GM23338 (cell line): Measurements from ENCODE around the gene SERPINA6. TPM values are rescaled to one million over a fixed set of nuclear protein-coding genes. Genes with fewer than 3 reads are reported as not detected.

Experiments
- ATAC-seq: fragments of 200-7000 bp; cut with Tn5 transposase; 3 replicates; pipeline ENCODE4 v1.9.1; 2020
- DNase-seq: peaks from one replicate; pipeline ENCODE4 v3.0.0-alpha.2; 2015; ENCODE audit warnings: low spot score
- H2AFZ ChIP-seq: fragments of 200-600 bp; sonication (generic); 2 replicates; pipeline ENCODE4 v1.8.0; 2016; ENCODE audit warnings: antibody characterized with exemption, mild to moderate bottlenecking, moderate library complexity
- H3F3A ChIP-seq: fragments of 200-600 bp; sonication (generic); replicated peaks from 2 replicates; pipeline ENCODE4 v1.8.0; 2017; ENCODE audit warnings: antibody characterized with exemption, mixed run types, low read depth
- H3K27ac ChIP-seq: fragments of 200-600 bp; sonication (generic); 2 replicates; pipeline ENCODE4 v1.6.1; 2016; ENCODE audit warnings: low read depth
- H3K27me3 ChIP-seq: fragments of 200-600 bp; sonication (generic); 2 replicates; pipeline ENCODE4 v1.8.0; 2016; ENCODE audit warnings: mild to moderate bottlenecking, mixed run types, moderate library complexity; ENCODE audit not compliant: insufficient read depth
- H3K36me3 ChIP-seq: fragments of 200-600 bp; sonication (generic); 2 replicates; pipeline ENCODE4 v1.8.0; 2016; ENCODE audit warnings: mild to moderate bottlenecking; ENCODE audit not compliant: insufficient read depth
- H3K4me1 ChIP-seq: fragments of 200-600 bp; sonication (generic); 2 replicates; pipeline ENCODE4 v1.8.0; 2016; ENCODE audit warnings: mild to moderate bottlenecking, moderate library complexity; ENCODE audit not compliant: insufficient read depth
- H3K4me2 ChIP-seq: fragments of 200-600 bp; sonication (generic); 2 replicates; pipeline ENCODE4 v1.7.1; 2017; ENCODE audit warnings: mixed run types
- H3K4me3 ChIP-seq: fragments of 200-600 bp; sonication (generic); 2 replicates; pipeline ENCODE4 v1.6.1; 2016; ENCODE audit warnings: mixed run types
- H3K79me2 ChIP-seq: fragments of 200-600 bp; sonication (generic); replicated peaks from 2 replicates; pipeline ENCODE4 v1.8.0; 2017; ENCODE audit warnings: mild to moderate bottlenecking; ENCODE audit not compliant: insufficient read depth
- H3K9me2 ChIP-seq: fragments of 200-600 bp; sonication (generic); 2 replicates; pipeline ENCODE4 v1.8.0; 2017; ENCODE audit not compliant: insufficient read depth
- H4K20me1 ChIP-seq: fragments of 200-600 bp; sonication (generic); replicated peaks from 2 replicates; pipeline ENCODE4 v1.8.0; 2017; ENCODE audit warnings: mild to moderate bottlenecking; ENCODE audit not compliant: insufficient read depth
- H3K27ac Mint-ChIP-seq: 2 replicates; pipeline ENCODE4 v1.8.0; 2020; ENCODE audit warnings: inconsistent platforms, mild to moderate bottlenecking, moderate library complexity, mixed read lengths
- H3K27me3 Mint-ChIP-seq: 3 replicates; pipeline ENCODE4 v1.8.0; 2022; ENCODE audit warnings: low read depth, mild to moderate bottlenecking, moderate library complexity, mixed read lengths, inconsistent platforms; ENCODE audit not compliant: insufficient read depth, poor library complexity
- H3K36me3 Mint-ChIP-seq: 3 replicates; pipeline ENCODE4 v1.8.0; 2021; ENCODE audit warnings: low read depth, mild to moderate bottlenecking, inconsistent platforms, moderate library complexity, mixed read lengths
- H3K4me1 Mint-ChIP-seq: 3 replicates; pipeline ENCODE4 v1.8.0; 2020; ENCODE audit warnings: mild to moderate bottlenecking, inconsistent platforms, mixed read lengths
- H3K4me3 Mint-ChIP-seq: 3 replicates; pipeline ENCODE4 v1.8.0; 2021; ENCODE audit warnings: moderate library complexity, mild to moderate bottlenecking, inconsistent platforms, mixed read lengths
- H3K9me3 Mint-ChIP-seq: 3 replicates; pipeline ENCODE4 v1.8.0; 2020; ENCODE audit warnings: moderate library complexity, mild to moderate bottlenecking, inconsistent platforms, mixed read lengths
- CREB1 ChIP-seq: fragments of 250-450 bp; sonication (Bioruptor Pico); IDR thresholded peaks from 2 replicates; pipeline ENCODE4 v1.5.0; 2020; ENCODE audit warnings: low read depth, mild to moderate bottlenecking, moderate library complexity
- EZH2phosphoT487 ChIP-seq: fragments of 200-600 bp; sonication (generic); IDR thresholded peaks from one replicate; pipeline ENCODE4 v1.8.1; 2018; ENCODE audit warnings: antibody characterized with exemption; ENCODE audit not compliant: unreplicated experiment
- JUNB ChIP-seq: IDR thresholded peaks from one replicate; pipeline ENCODE4 v1.6.1; 2016; ENCODE audit warnings: antibody characterized with exemption; ENCODE audit not compliant: unreplicated experiment
- NANOG ChIP-seq: IDR thresholded peaks from 2 replicates; pipeline ENCODE4 v1.6.1; 2016; ENCODE audit warnings: antibody characterized with exemption, borderline replicate concordance
- POLR2AphosphoS5 ChIP-seq: IDR thresholded peaks from 2 replicates; pipeline ENCODE4 v1.6.1; 2016; ENCODE audit warnings: antibody characterized with exemption, low read depth
- REST ChIP-seq: IDR thresholded peaks from one replicate; pipeline ENCODE4 v1.6.1; 2018; ENCODE audit warnings: antibody characterized with exemption; ENCODE audit not compliant: unreplicated experiment
- STAT1 ChIP-seq: IDR thresholded peaks from one replicate; pipeline ENCODE4 v1.6.1; 2016; ENCODE audit warnings: antibody characterized with exemption; ENCODE audit not compliant: unreplicated experiment
- ZNF114 ChIP-seq: fragments of 250-450 bp; sonication (Bioruptor Pico); IDR thresholded peaks from 2 replicates; pipeline ENCODE4 v1.5.0; 2020; ENCODE audit warnings: mild to moderate bottlenecking, moderate library complexity
- ZNF331 ChIP-seq: fragments of 250-450 bp; sonication (Bioruptor Pico); IDR thresholded peaks from 2 replicates; pipeline ENCODE4 v1.5.0; 2020; ENCODE audit warnings: low read depth, mild to moderate bottlenecking, moderate library complexity
- polyA plus RNA-seq: library from polyadenylated mRNA; unstranded; fragments of >200 nt; fragmentation: Nextera tagmentation; extraction: Ambion mirVana; gene quantifications from 2 replicates; pipeline ENCODE4 v1.2.1, GENCODE V29; 2016
- total RNA-seq: library from RNA; depleted of rRNA; stranded (reverse); fragments of >200 nt; shearing (Covaris generic); gene quantifications from 2 replicates; pipeline ENCODE4 v1.2.3, GENCODE V29; 2014

SERPINA6 gene
- total and polyA plus RNA-seq, 2 experiments from 2014 or later: not detected

GRCh38 chr14:94338023-94338422, 14.9 kb upstream of the SERPINA6 start:
- Mint-ChIP-seq H3K27me3 (no peaks in the 10 kb centered on the region), H3K4me1 (no peaks in the 10 kb centered on the region), H3K9me3 (no peaks in the 10 kb centered on the region; the same call in 1 of the 3 replicates), H3K27ac (no peak overlapping the region), H3K4me3 (no peak overlapping the region), H3K36me3 (no peaks in the 10 kb centered on the region)
- Histone ChIP-seq H3K27me3 (no peaks in the 10 kb centered on the region), H3K36me3 (no peaks in the 10 kb centered on the region), H3K4me3 (no peak overlapping the region), H3K4me1 (no peaks in the 10 kb centered on the region), H2AFZ (no peak overlapping the region), H3K9me2 (no peaks in the 10 kb centered on the region), H4K20me1 (no peaks in the 10 kb centered on the region), H3F3A (no peaks in the 10 kb centered on the region), H3K79me2 (no peaks in the 10 kb centered on the region), H3K4me2 (no peak overlapping the region), H3K27ac (no peak overlapping the region)
- no peak for DNase-seq
- TF ChIP-seq REST (no peak), ZNF114 (CRISPR knock-in tag) (no peak), EZH2phosphoT487 (no peak), CREB1 (CRISPR knock-in tag) (no peak), POLR2AphosphoS5 (no peak), JUNB (no peak)
- no peak for ATAC-seq

DNA sequence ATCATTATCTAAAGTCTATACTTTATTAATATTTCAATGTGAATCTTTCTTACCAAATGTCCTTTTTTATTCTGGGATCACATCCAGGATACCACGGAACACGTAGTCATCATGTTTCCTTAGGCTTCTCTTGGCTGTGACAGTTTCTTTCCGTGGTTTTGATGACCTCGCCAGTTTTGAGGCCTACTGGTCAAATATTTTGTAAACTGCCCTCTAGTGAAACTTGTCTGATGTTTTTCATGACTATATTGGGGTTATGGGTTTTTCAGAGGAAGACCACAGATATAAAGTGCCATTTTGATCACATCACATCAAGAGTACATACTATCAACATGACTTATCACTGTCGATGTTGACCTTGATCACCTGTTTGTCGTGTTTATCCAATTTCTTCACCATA, 14.1 kb upstream of the SERPINA6 start:
- Mint-ChIP-seq H3K4me3 (no peak overlapping the region), H3K27ac (no peak overlapping the region), H3K36me3 (no peaks in the 10 kb centered on the region), H3K9me3 (no peaks in the 10 kb centered on the region; the same call in 1 of the 3 replicates), H3K27me3 (no peaks in the 10 kb centered on the region), H3K4me1 (no peaks in the 10 kb centered on the region)
- Histone ChIP-seq H3K4me2 (no peak overlapping the region), H3K27ac (no peak overlapping the region), H3F3A (no peaks in the 10 kb centered on the region), H4K20me1 (no peaks in the 10 kb centered on the region), H2AFZ (no peak overlapping the region), H3K36me3 (no peaks in the 10 kb centered on the region), H3K9me2 (no peaks in the 10 kb centered on the region), H3K4me3 (no peak overlapping the region), H3K27me3 (no peaks in the 10 kb centered on the region), H3K79me2 (no peaks in the 10 kb centered on the region), H3K4me1 (no peaks in the 10 kb centered on the region)
- ATAC-seq (no peak), DNase-seq (no peak)
- no peak for TF ChIP-seq ZNF331 (CRISPR knock-in tag)
- TF ChIP-seq CREB1 (CRISPR knock-in tag): no peak
- no peak for TF ChIP-seq NANOG
- no peak for TF ChIP-seq JUNB
- TF ChIP-seq EZH2phosphoT487: no peak
- no peak for TF ChIP-seq STAT1
- no peak for TF ChIP-seq ZNF114 (CRISPR knock-in tag)
- no peak for TF ChIP-seq REST
